AG04450 (cell line): ENCODE results near the gene LONRF3. TPM values are rescaled to one million over a fixed set of nuclear protein-coding genes. Genes with fewer than 3 reads are reported as not detected.

Experiments
- CTCF ChIA-PET: fragments of 300-600, 350-600 bp; formaldehyde crosslinking; extraction: SDS; loops from one replicate; lab custom pipeline; 2022; ENCODE audit warnings: antibody characterized with exemption, inconsistent platforms; lab: Charles Lee
- POLR2A ChIA-PET: fragments of 350-600 bp; formaldehyde crosslinking; extraction: SDS; loops from one replicate; lab custom pipeline; 2021; ENCODE audit warnings: antibody characterized with exemption, inconsistent platforms; lab: Yijun Ruan, JAX
- DNase-seq: peaks from one replicate; pipeline ENCODE4 v3.0.0-alpha.2; 2011; ENCODE audit warnings: low read depth, low spot score
- H3K27ac ChIP-seq: one replicate; pipeline ENCODE4 v1.5.1; 2012; ENCODE audit warnings: low read depth, low read length, control low read depth
- H3K27me3 ChIP-seq: one replicate; pipeline ENCODE4 v1.6.0; 2012; ENCODE audit warnings: low read length; ENCODE audit not compliant: control insufficient read depth, insufficient read depth
- H3K4me3 ChIP-seq: 2 replicates; pipeline ENCODE4 v1.5.1; 2011; ENCODE audit warnings: mild to moderate bottlenecking, low read depth, low read length, control low read depth
- H3K9me3 ChIP-seq: 2 replicates; pipeline ENCODE4 v1.5.1; 2012; ENCODE audit warnings: low read length; ENCODE audit not compliant: control insufficient read depth, insufficient read depth
- CTCF ChIP-seq: IDR thresholded peaks from 2 replicates; pipeline ENCODE4 v1.5.1; 2011; ENCODE audit warnings: low read depth, low read length, control low read depth, inconsistent platforms
- polyA plus RNA-seq: library from polyadenylated mRNA; depleted of rRNA; stranded (reverse); fragments of >200 nt; gene quantifications from 2 replicates; pipeline ENCODE4 v1.2.3, GENCODE V29; 2011

Gene LONRF3
- polyA plus RNA-seq, 1 experiment, result not detected

GRCh38 chrX:119003462-119003861, 29.0 kb downstream of the LONRF3 start:
- Histone ChIP-seq H3K27me3 (peaks cover 4% of the 10 kb centered on the region), H3K27ac (no peak overlapping the region), H3K9me3 (no peaks in the 10 kb centered on the region), H3K4me3 (no peak overlapping the region)
- CTCF ChIA-PET, result interaction anchor here (1.7 to 3.3 kb wide), 3 partner anchors 63 to 165 kb away, joined by 4 to 13 read pairs (median 6); no protein-coding TSS in a partner anchor
- POLR2A ChIA-PET, result no interaction called here
- DNase-seq, result no peak
- no peak for TF ChIP-seq CTCF

GRCh38 chrX:119004920-119005524, 30.6 kb downstream of the LONRF3 start:
- Histone ChIP-seq H3K27me3 (peaks cover 4% of the 10 kb centered on the region), H3K9me3 (no peaks in the 10 kb centered on the region), H3K4me3 (no peak overlapping the region), H3K27ac (no peak overlapping the region)
- POLR2A ChIA-PET, result no interaction called here
- DNase-seq, result no peak
- CTCF ChIA-PET, result interaction anchor here (0.6 to 3.3 kb wide), 19 partner anchors 9 to 657 kb away, joined by 3 to 48 read pairs (median 4); no protein-coding TSS in a partner anchor
- TF ChIP-seq CTCF, result peak; percentile 84

- no peak for TF ChIP-seq CTCF
- no peak for DNase-seq
- ChIA-PET POLR2A (no interaction called here), CTCF (interaction anchor here (0.8 to 2.1 kb wide), 4 partner anchors 9 to 159 kb away, joined by 4 to 12 read pairs (median 4); no protein-coding TSS in a partner anchor)
- Histone ChIP-seq H3K27me3 (no peaks in the 10 kb centered on the region), H3K4me3 (no peak overlapping the region), H3K27ac (no peak overlapping the region), H3K9me3 (no peaks in the 10 kb centered on the region)
Observed at GRCh38 chrX:119007189-119007770, 32.9 kb downstream of the LONRF3 start.

GRCh38 chrX:119008110-119008744, 33.8 kb downstream of the LONRF3 start:
- TF ChIP-seq CTCF, result peak; percentile 70
- H3K4me3 ChIP-seq, result no peak overlapping the region
- ChIA-PET CTCF (interaction anchor here (0.7 to 2.2 kb wide), 10 partner anchors 7 to 160 kb away, joined by 3 to 22 read pairs (median 4); no protein-coding TSS in a partner anchor), POLR2A (no interaction called here)
- no peak overlapping the region for H3K27ac ChIP-seq
- H3K27me3 ChIP-seq, result no peaks in the 10 kb centered on the region
- H3K9me3 ChIP-seq, result no peaks in the 10 kb centered on the region
- DNase-seq, result no peak
